GM19239 (cell line): Measurements from ENCODE around the gene SORCS2.

ENCODE experiments used
- DNase-seq: peaks from one replicate; pipeline ENCODE4 v3.0.0; 2011; ENCODE audit warnings: low spot score; ENCODE audit not compliant: insufficient read length
- FAIRE-seq: peaks from 2 replicates; lab custom pipeline; 2011; peaks lifted over from hg19 to GRCh38; lab: Jason Lieb, UNC

SORCS2 gene

GRCh38 chr4:7774301-7775294 is 582.3 kb downstream of the SORCS2 start:
- no peak for DNase-seq
- no peak for FAIRE-seq

GRCh38 chr4:7775396-7775795 is 583.1 kb downstream of the SORCS2 start:
- DNase-seq (no peak), FAIRE-seq (no peak)

- no peak for FAIRE-seq
- no peak for DNase-seq
These were observed 584.8 kb downstream of the SORCS2 start for GRCh38 chr4:7777017-7777710.

GRCh38 chr4:7777871-7778509 is 585.7 kb downstream of the SORCS2 start:
- DNase-seq (no peak), FAIRE-seq (no peak)

GRCh38 chr4:7778510-7779431 is 586.4 kb downstream of the SORCS2 start:
- FAIRE-seq (peak; percentile 18), DNase-seq (no peak)

- no peak for FAIRE-seq
- DNase-seq, result no peak
These were observed 587.1 kb downstream of the SORCS2 start for GRCh38 chr4:7779432-7779768.

- FAIRE-seq (no peak), DNase-seq (no peak)
These were observed 588.5 kb downstream of the SORCS2 start for GRCh38 chr4:7780751-7781348.

GRCh38 chr4:7781366-7781765 is 589.0 kb downstream of the SORCS2 start:
- DNase-seq (no peak), FAIRE-seq (no peak)

- DNase-seq (no peak), FAIRE-seq (no peak)
These were observed 589.7 kb downstream of the SORCS2 start for GRCh38 chr4:7781993-7782392.

- FAIRE-seq (no peak), DNase-seq (no peak)
These were observed 590.4 kb downstream of the SORCS2 start for GRCh38 chr4:7782783-7783182.

- no peak for FAIRE-seq
- no peak for DNase-seq
These were observed 591.2 kb downstream of the SORCS2 start for GRCh38 chr4:7783541-7783940.

DNA sequence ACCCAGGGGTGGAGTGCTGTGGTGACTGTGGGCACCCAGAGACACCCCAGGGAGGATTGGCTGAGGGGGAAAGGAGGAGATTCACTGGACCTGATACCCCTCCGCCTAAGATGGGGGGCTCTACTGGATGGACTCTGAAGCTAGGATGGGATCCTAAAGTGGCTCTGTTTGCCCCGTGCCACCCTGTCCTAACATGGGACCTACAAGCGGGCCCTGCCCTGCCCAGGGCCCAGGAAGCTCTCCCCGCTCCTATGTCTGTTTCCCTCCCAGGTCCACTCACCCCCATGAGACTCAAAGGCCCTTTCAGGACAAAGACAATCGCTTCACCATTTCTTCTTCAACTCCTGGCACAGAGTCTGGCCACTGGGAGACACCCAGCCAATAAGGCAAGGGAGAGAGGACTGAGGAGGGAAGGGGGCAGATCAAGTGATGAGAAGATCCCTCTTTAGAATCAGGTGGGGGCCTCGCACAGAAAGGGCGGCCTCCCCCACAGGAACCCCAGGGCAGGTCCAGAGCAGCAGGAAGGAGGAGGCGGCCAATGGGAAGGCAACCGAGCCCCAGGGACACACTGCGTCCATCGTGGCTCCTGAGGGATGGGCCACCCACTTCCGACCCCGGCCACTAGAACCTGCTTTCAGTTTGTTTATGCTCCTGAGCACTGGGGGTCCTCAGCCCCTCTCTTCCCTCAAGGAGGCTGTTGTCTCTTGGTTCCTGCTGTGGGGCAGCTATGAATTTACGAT is 592.0 kb downstream of the SORCS2 start:
- FAIRE-seq (no peak), DNase-seq (no peak)

- no peak for FAIRE-seq
These were observed 592.7 kb downstream of the SORCS2 start for GRCh38 chr4:7785017-7785416.

DNA sequence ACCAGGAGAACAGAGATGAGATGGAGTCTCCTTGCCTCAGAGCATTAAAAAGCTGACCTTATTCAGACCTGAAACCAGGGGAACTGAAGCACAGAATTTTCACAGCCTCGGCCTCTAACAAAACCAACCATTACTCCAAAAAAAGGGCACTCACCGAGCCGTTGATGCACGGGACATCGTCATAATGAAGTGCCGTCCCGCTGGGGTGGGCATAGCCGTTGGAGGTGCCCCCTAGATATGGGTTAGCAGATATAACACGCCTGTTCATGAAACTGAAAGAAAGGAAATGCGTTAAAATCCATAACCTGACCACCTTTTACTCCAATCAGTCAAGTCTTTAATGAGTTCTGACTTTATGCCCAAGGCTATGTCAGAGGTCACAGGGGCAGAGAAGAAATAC is 593.7 kb downstream of the SORCS2 start:
- no peak for DNase-seq
- FAIRE-seq, result no peak

More at GRCh38 chr4:7785017-7785416, 592.7 kb downstream of the SORCS2 start:
- no peak for DNase-seq

GRCh38 chr4:7786517-7786916 is 594.2 kb downstream of the SORCS2 start:
- no peak for FAIRE-seq
- no peak for DNase-seq

- DNase-seq (no peak), FAIRE-seq (no peak)
These were observed 594.7 kb downstream of the SORCS2 start for GRCh38 chr4:7787067-7787466.

DNA sequence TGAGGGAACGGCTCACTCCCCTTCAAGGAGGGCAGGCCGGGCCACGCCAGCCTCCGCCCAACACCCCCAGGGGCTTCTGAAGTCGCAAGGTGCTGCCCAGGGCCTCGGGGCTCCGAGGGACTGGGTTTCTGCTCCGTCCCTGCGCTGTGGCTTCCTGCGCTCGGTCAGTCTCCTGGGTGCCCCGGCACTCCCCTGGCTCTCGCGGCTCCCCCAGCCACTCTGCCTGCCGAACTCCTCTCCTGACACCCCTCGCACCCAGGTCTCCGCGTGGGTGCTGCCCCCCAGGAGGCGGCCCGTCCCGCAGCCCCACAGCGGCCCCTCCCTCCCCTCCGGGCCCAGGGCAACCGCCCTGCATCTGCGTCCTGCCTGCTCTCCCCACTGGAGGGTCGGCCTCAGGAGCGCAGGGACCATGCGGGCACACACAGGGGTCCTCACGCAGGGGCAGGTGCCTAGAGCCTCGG is 595.4 kb downstream of the SORCS2 start:
- FAIRE-seq, result no peak
- DNase-seq, result no peak

GRCh38 chr4:7788193-7788592 is 595.9 kb downstream of the SORCS2 start:
- DNase-seq (no peak), FAIRE-seq (no peak)
